DMS153 treated with DMSO at 0.1 percent for 48 hours (cell line): ENCODE measurements around the gene SLC35E4.
"Not testable (repeated sequence)": the region's sequence is repeated elsewhere in the genome, so short reads cannot be mapped to it uniquely, and the experiment has no call there.

ENCODE experiments used
- DNase-seq: peaks from one replicate; lab custom pipeline; 2025; ENCODE audit not compliant: unreplicated experiment; lab: John Stamatoyannopoulos, UW

Gene SLC35E4

DNA sequence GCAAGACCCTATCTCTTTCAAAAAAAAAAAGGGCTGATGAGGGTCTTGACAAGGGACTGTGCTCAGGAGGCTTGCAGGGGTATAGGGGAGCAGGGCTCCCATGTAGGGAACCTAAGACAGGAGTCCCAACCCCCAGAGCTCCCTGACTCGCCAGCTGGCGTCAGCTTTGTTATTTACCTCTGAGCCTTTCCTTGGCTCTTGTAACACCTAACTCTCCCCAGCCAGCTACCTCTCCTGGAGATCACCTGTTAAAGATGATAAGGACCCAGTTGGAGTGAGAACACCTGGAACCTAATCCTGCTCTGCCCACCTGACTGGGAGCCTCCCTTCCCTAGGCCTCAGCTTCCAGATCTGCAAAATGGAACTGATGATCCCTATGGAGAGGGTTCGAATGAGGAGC is 13.2 kb downstream of the SLC35E4 start:
- DNase-seq: no peak

- no peak for DNase-seq
These were observed 13.9 kb downstream of the SLC35E4 start for GRCh38 chr22:30649430-30650007.

DNA sequence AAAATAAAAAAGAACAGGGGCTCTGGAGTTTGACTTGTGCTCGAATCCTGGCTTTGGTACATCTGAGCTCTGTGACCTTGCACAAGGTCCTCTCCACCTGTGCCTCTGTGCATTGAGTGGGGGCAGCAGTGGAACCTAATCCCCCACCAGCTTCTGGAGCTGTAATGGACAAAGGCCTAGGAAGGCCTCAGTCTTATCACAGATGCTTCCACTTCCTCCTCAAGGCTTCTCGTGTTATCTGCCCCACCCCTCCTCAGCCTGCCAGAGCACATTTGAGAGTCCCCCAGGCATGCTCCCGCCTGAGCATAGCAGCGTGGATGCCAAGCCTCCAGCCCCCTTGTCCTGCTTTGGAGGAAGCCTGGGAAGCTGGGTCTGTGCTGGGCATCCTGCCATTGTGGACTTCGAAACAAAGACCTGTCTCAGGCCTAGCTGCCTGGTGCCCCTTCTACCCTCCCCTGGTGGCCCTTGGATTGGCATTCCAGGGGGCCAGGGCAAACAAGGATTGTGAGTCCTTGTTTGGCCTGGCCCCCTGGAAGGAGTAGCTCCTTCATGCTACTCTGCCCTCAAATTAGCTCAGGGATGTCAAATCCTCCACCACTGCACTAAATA is 15.0 kb downstream of the SLC35E4 start:
- DNase-seq: no peak

DNA sequence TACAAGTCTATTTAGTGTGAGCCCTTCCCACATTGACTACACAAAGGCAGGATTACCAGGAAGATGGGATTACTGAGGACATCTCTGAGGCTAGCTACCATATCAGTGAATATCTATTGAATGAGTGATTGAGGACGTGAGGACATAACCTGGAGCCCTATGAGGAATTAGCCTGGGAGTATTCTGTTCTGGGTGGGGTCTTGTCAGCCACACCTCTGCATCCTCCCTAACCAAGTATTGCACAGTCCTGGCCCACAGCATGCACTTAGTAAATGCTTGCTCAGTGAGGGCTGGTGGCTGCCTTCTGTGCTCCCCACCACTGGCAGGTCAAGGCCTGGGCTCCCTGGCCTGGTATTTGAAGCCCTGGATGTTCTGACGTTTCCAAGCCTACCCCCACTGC is 17.3 kb downstream of the SLC35E4 start:
- no peak for DNase-seq

GRCh38 chr22:30654361-30654760 is 18.8 kb downstream of the SLC35E4 start:
- no peak for DNase-seq

DNA sequence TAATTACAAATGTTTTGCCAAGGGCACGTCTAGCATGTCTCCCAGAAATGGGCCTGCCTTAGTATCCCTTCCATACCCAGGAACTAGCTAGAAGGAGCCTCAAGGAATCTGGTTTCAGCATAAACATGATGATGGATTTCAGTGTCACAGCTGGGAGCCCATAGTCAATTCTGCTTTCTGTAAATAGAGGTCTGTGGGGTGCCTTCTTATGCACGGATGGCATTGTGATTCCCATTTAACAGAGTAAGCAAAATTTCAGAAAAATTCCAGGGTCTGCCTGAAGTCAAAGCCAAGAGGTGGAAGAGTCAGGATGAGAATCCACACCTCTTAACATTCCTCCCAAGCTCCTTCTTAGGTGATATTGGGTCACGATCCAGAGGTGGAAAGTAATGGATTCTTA is 20.0 kb downstream of the SLC35E4 start:
- no peak for DNase-seq

DNA sequence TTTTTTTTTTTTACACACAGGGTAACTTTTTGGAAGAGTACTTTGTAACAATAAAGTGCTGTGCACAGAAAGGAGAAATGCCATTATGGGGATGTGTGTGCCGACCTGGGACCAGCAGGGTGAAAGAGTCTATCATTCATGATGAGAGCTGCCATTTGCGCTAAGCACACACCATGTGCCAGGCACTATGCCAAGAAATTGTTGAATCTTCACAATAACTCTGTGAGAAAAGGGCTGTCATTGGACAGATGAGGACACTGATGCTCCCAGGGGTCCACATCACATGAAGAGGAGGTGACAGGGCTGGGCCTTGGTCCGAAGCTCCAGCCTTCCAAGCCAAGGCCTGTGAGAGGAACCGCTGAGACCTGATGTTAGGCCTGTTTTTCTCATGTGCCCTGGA is 26.5 kb downstream of the SLC35E4 start:
- DNase-seq: peak; percentile 38

- no peak for DNase-seq
These were observed 29.2 kb downstream of the SLC35E4 start for GRCh38 chr22:30664798-30665197.

- no peak for DNase-seq
These were observed 29.7 kb downstream of the SLC35E4 start for GRCh38 chr22:30665266-30665665.

DNA sequence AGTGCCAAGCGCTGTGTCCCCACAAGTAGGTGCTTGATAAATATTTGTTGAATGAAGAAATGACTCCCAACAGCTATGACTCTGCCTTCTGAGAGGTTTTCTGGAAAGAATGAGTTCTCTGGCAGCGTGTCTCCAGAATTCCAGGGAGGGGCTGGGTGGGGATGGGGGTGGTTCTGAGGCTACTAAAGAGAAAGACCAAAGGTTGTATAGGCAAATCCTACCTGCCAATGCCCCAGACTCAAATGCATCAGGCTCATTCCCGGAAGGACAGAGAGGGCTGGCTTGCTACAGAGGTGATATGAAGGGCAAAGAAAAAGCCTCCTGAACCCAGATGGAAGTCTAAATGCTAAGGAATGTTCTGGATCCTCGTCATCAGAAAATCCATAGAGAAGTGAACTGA is 30.2 kb downstream of the SLC35E4 start:
- no peak for DNase-seq

- no peak for DNase-seq
These were observed 31.5 kb downstream of the SLC35E4 start for GRCh38 chr22:30667107-30667493.

DNA sequence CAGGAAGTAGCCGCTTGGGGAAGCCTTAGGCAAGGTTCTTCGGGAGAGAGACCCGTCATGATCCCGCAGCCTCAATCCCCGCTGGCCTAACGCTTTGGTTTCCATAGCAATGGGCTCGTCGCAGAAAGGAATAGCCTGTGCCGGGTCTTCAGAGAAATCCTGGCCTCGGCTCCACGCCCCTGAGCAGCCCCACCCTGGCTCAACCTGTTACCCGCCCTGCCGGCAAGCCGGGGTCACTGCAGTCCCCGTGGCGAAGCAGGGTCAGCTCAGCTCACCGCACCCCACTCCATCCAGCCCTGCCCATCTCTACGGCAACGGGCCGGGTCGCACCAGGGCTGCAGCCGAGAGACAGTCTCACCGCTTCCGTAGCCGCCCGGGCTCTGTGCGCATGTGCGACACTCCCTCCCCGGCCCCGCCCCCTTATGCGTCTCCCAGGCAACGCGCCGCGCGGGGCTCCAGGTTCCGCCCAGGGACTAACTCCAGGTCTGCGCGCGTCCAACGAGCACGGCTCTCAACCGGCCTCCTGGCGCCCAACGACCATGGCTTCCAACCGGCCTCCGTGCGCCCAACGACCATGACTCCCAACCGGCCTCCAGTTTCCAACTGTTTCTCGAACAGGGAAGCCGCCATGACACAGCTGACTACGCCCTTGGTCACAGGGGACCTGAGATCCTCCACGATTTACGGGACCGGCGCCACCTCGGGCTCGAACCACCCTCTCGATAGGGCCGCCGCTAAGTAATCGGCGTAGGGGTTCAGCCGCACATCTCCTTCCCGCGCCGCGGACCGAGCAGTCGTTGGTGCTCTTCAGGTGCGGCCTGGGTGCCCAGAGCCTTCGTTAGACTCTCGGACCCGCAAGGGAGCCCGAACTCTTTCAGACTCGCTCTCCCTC is 32.2 kb downstream of the SLC35E4 start, which contains the start of gene DUSP18:
TSS of gene DUSP18 (minus strand) at position 382 of the 892 bp plus-strand sequence. CDS start 3,872 bp downstream, outside the sequence.
- peak; percentile 79 for DNase-seq

- DNase-seq: no peak
These were observed 32.8 kb downstream of the SLC35E4 start for GRCh38 chr22:30668386-30668710.

GRCh38 chr22:30671071-30671470 is 35.5 kb downstream of the SLC35E4 start:
- DNase-seq: no peak

DNA sequence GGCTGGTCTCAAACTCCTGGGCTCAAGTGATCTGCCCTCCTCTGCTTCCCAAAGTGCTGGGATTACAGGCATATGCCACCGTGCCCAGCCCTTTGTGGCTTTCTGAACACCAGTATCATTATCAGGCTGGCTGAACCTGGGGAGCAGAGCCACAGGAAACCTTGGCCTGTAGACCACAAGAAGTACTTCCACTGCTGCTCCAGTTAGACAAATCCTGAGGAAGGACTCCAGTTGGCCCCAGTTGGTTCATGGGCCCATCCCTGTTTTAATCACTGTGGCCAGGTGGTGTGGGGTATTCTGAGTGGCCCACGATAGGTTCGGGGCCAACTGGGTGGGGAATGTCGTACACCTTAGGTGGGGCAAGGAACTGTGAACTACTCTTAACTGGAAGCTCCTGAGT is 37.6 kb downstream of the SLC35E4 start:
- no peak for DNase-seq

DNA sequence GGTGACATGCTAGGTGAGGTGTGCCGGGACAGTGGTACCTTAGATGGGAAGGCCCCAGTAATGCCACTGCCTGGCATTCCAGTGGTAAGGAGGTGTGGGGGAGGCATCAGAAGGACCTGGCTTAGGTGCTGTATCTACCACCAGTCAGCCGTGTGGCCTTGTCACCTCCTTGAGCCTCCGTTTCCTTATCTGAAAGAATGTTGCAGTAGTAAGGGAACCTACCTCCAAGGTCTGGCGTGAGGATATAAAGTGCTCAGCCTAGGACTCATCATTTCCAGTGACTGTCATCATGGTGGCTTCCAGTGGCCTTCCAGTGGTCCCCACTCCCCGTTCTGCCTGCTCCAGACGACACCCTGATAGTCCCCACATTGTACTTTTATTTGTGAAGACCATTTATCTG is 38.9 kb downstream of the SLC35E4 start:
- DNase-seq: no peak

DNA sequence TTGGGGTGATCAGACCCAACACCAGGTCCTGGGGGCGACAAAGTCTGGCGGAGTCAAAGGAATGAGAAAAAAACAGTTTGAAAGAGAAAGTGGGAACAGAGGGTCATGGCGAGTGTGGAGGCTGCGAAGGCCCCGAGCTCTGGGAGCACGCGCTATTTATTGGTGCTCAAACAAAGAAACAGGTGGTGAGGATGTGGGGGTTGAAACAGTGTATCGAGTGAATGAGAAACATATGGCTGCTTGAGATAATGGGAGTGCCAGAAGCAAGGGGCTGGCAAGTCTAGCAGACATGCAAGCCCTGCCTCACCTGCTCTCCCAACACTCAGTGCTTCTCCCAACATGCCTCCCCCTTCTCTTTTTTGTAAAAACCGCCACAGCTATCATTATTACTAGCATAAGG is 39.9 kb downstream of the SLC35E4 start:
- DNase-seq: peak; percentile 25

GRCh38 chr22:30676565-30676964 is 41.0 kb downstream of the SLC35E4 start:
- not testable (repeated sequence) for DNase-seq

DNA sequence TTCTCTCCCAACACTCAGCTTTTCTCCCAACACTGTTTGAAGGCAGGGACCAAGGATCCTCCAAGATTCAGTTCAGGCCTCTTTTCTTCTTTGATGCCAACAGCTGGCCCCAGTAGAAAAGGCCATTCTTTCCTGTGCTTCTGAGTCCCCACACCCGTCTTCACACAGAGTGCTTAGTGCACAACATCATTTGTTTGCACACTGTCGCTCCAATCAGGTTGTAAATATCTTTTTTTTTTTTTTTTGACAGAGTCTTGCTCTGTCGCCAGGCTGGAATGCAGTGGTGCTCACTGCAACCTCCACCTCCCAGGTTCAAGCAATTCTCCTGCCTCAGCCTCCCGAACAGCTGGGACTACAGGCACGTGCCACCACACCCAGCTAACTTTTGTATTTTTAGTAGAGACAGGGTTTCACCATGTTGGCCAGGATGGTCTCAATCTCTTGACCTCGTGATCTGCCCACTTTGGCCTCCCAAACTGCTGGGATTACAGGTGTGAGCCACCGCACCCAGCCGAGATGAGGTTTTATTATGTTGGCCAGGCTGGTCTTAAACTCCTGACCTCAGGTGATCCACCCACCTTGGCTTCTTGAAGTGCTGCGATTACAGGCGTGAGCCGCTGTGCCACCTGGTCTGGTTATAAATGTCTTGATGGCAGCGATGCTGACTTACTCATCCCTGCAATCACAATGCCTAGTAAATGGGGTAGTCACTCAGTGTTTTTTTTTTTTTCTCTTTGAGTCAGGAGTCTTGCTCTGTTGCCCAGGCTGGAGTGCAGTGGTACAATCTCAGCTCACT is 44.5 kb downstream of the SLC35E4 start:
- not testable (repeated sequence) for DNase-seq

DNA sequence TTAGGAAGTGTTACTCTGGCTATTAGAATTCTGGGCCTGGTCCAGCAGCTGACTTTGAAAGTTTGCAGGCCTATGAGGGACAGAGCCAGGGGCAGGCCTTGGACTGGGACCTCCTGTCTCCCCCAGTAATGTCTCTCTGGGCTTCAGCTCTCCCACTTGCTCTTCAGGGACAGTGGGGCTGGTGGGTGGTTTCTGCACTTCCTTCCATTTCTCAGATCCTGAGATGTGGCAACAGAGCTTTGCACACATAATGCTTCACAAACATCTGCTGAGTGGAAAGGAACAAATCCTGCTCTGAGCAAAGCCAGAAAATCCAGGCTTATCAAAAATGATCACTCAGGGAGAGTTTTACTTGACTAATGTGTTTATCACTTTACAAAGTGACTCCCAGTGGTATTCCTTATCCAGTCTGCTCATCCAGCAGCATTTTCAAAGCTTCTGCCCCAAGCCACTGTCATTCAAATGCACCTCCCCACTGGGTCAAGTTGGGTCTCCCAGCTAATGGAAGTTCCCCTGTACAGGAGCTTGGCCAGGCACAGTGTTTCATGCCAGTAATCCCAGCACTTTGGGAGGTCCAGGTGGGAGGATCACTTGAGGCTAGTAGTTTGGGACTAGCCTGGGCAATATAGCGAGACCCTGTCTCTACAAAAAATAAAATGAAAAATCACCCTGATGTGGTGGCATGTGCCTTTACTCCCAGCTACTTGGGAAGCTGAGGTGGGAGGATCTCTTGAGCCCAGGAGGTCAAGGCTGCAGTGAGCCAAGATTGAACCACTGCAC is 45.6 kb downstream of the SLC35E4 start:
- no peak for DNase-seq

GRCh38 chr22:30681831-30682230 is 46.2 kb downstream of the SLC35E4 start:
- no peak for DNase-seq
